ENCODE results near the gene SLC17A9. TPM values are rescaled to one million over a fixed set of nuclear protein-coding genes. Genes with fewer than 3 reads are reported as not detected.
"Not testable (repeated sequence)": the region's sequence is repeated elsewhere in the genome, so short reads cannot be mapped to it uniquely, and the experiment has no call there.

SLC17A9 gene
- total RNA-seq, 1 experiment from 2014 or later = 16.6 TPM

DNA sequence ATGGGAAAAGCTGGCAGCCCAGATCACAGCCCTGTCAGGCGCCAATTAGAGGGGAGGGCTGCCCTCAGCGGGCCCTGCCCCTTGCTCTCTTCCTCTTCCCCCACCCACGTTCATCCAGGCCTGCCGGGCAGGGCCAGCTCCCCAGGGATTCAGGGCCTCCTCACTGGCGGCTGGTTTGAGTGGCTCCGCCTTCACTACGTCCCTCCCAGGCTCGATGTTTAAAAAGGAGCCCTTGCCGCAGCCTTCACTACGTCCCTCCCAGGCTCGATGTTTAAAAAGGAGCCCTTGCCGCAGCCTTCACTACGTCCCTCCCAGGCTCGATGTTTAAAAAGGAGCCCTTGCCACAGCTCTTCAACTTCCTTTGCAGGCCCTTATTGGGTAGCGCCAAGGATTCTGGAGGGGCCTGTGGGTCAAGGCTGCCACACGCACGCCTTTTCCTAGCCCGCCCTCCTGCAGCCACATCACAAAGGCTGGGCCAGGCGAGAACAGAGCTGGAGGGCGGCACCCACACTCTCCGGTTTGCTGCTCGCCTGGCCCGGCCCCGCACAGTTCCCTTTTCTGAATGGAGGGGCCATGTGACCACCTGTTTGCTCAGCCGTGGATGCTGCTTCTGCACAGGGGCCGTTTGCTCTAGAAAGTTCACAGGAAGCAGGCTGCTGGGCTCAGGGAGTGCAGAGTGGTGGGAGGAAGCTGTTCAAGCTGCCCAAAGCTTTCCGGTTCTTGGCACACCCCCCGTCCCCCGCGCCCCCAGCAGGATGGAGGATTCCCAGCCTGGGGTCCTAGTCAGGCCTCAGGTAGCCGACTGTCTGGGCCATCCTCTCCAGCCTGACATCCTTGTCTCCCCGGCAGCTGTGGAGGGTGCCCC lies 1.6 kb downstream of the SLC17A9 start:
- peak; percentile 67 for DNase-seq (ENCODE audit: extremely low read depth, low read depth)

DNA sequence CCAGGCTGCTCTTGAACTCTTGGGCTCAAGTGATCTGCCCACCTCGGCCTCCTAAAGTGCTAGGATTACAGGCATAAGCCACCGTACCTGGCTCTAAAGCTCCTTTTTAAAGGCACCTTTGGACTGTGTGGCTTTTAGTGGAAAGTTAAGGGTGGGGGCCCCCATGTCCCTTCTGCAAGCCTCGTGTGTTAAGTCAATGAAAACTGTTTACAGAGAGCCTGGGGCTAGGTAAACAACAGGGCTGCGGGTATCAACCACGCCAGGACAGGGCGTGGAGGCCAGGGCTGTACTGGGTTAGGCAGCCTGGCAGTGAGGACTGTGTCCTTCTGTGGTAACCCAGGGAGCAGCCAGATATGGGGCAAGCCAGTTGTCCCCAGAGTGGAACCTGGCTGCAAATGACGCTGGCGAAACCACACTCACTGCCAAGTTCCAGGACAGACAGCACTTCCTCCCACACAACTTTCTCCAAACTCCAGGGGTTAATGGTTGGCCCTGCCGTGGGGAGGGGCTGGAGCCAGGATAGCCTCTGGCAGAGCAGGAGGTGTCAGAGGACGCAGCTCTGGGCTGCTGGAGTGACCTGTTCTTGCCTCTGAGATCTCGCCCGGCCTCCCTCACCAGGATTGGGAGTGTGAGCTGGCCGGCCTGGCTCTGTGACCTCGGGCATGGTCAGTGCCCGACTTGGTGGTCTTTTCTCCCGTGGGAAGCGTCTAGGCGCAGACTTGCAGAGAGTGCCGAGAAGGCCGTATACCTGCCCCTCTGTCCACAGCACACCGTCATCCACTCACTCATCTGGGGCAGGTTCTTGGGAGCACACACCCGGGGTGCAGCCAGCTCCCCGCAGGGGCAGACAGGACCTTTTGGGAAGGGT lies 3.2 kb downstream of the SLC17A9 start:
- DNase-seq (ENCODE audit: extremely low read depth, low read depth) = no peak

DNA sequence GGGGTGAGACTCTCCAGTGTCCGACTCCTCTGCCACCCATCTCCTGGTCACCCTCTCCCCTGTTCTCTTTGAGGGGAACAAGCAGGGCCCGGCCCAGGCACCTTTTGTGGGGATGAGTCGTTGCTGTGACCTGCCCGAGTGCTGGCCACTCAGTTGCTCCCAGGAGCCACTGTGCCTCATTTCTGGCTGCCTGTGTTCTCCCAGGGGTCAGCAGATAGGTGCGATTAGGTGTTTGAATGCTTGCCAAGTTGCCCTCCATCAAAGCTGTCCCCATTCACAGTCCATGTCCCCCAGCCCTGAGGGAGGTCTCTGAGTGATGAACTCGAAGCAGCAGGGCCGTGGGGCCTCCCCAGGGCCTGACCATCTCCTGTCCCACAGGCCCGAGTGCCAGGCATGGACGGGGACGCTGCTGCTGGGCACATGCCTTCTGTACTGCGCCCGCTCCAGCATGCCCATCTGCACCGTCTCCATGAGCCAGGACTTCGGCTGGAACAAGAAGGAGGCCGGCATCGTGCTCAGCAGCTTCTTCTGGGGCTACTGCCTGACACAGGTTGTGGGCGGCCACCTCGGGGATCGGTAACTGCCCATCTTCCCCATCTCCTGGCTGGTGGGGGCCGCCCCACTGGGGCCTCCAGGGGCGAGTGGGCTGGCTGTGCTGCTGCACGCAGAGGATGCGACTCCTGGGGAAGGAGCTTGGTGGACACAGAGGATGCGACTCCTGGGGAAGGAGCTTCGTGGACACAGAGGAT lies 4.1 kb downstream of the SLC17A9 start:
- no peak for DNase-seq (ENCODE audit: extremely low read depth, low read depth)

DNA sequence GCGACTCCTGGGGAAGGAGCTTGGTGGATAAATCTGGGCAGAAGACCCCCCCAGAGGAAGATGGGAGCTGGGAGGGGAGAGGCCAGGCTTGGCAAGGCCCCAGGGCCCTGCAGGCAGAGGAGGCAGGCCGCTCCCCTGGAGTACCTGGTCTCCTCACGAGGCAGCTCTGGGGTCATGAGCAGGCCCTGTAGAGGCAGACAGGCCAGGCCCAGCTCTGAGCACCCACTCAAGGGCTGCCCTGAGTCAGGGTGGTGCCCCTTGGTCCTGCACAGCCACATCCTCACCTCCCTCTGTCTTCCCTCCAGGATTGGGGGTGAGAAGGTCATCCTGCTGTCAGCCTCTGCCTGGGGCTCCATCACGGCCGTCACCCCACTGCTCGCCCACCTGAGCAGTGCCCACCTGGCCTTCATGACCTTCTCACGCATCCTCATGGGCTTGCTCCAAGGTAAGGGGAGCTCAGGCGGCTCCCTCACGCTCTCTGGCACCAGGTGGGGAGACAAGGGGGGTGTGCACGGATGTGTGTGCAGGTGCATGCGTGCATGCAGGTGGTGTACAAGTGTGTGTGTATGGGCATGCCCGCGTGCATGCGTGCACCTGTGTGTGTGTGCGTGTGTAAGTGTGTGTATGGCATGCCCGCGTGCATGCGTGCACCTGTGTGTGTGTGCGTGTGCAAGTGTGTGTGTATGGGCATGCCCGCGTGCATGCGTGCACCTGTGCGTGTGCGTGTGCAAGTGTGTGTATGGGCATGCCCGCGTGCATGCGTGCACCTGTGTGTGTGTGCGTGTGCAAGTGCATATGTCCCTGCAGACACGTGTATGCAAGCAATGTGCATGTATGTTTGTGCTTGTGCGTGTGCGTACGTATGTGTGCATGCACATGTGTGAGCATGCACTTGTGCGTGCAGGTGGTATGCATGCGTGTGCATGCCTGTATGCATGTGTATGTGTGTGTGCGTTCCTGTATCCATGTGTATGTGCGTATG lies 4.9 kb downstream of the SLC17A9 start:
- no peak for DNase-seq (ENCODE audit: extremely low read depth, low read depth)

DNA sequence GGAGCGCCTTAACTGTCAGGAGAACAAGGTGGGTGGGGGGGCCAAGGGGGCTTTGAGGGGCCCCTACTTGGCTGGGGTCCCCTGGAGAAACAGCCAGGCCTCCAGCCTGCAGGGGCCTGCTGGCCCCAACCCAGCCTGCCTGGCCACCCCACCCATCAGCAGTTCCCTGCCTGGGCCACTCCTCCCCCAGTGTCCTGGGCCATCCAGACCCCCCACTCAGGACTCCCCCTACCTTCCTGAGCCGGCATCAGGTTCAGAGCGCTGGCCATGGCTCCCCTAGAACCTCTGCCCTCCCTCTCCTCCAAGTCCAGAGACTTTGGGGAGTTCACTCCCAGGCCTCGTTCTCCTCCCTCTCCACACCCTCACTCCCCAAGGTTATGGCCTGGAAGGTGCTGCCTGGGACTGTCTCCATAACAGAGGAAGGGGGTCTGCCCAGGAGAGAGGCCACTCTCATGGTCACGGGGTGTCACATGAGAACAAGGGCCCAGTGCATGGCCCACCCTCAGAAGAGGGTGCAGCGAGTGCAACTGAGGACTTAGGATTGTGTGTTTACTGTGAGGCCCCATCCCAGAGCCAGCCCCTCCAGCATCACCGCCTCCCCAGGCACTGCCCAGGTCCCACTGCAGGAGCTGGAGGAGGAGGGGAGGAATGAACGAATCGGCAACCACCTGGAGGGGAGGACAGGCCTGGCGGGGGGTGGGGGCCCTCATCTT lies 6.0 kb downstream of the SLC17A9 start:
- DNase-seq (ENCODE audit: extremely low read depth, low read depth) = no peak

DNA sequence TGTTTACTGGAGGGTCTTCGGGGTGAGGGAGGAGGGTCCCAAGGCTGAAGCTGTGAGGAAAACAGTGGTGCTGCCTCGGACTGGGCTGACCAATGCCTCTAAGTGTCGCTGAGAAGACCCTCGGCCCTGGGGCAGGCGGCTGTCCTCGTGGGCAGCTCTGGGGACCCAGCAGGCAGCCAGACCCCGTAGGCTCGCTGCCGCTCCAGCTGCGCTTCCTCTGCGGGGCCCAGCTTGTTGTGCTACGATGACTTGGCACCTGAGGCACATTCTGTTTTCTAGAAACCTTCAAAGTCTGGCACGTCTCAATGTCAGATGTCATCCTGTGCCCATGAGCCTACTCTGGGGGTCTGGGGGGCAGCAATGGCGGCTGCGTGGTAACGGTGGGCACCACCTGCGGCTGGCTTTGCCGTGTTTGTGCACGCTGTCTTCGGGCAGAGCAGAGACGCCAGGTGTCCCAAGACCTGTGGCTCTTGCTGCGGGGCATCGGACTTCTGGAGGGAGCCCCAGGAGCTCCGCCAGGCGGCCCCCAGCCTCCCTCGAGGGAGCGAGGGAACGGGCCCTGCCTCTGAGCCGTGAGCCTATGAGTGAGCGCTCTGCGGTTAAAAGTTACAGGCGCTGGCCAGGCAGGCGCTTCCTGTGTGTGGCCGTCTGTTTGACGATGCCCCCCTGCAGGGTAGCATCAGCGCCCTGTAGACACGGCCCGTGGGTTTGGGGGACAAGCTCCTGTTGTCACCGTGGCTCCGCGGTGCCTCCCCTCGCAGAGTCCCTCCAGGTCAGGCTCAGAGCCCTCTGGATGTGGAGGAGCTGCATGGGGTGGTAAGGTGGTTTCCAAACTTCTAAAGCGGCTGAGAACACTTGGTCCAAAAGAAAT lies 6.8 kb downstream of the SLC17A9 start:
- no peak for DNase-seq (ENCODE audit: extremely low read depth, low read depth)

DNA sequence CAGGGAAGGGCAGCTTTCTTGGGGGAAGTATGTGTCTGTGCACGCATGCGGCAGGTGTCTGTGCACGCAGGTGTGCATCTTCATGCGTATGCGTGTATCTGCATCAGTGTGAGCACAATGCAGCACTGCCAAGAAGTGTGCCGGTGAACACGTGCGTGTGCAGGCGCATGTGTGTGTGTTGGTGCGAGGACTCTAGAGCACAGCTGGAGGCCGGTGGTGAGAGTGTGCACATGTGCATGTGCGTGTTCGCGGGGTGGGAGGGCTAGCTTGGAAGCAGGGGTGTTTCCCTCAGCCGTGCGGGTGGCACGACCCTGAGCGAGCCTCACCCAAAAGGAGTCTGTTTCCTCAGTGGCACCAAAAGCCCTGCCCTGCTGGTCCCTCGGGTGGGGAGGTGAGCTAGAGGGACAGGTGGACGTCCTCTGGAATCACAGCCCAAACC lies 7.5 kb downstream of the SLC17A9 start:
- DNase-seq (ENCODE audit: extremely low read depth, low read depth) = no peak

DNA sequence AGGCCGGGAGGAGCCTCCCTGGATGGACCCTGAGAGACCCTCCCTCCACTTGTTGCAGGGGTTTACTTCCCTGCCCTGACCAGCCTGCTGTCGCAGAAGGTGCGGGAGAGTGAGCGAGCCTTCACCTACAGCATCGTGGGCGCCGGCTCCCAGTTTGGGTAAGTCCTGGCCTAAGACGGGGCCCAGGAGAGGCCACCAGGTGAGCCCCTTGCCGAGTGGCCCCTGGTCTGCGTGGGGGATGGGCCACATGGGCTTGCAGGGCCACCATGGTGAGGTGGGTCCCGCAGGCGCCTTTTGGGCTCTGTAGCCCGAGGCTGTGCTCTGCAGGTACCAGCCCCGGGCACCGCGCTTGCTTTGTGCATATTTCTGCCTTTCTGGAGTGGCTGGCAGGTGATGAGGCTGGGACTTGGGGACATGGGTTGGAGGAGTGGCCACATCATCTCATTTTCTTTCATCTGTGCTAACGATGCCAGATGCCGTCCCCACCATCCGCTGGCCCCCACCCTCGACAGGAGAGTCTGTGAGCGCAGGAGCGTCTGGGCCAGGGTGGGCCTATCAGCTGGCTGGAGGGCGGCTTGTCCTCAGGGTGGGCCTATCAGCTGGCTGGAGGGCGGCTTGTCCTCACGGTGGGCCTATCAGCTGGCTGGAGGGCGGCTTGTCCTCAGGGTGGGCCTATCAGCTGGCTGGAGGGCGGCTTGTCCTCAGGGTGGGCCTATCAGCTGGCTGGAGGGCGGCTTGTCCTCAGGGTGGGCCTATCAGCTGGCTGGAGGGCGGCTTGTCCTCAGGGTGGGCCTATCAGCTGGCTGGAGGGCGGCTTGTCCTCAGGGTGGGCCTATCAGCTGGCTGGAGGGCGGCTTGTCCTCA lies 8.2 kb downstream of the SLC17A9 start:
- DNase-seq (ENCODE audit: extremely low read depth, low read depth) = not testable (repeated sequence)

DNA sequence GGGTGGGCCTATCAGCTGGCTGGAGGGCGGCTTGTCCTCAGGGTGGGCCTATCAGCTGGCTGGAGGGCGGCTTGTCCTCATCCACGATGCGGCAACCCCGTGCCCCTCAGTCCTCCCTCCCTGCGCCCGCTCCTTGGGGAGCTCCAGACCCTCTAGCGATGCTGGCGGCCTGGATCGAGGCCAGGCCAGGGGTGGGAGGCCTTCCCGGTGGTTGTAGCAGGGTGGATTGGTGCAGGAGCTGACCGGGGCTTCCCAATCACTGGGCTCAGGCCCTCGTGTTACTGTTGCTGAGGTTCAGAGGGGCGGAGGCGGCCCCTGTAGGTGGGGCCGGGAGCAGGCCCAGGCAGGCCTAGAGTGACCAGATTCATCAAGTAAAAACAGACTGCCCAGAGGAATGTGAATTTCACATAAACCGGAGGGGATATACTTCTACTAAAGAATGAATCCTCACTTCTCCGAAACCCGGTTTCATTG lies 8.8 kb downstream of the SLC17A9 start:
- DNase-seq (ENCODE audit: extremely low read depth, low read depth) = no peak

DNA sequence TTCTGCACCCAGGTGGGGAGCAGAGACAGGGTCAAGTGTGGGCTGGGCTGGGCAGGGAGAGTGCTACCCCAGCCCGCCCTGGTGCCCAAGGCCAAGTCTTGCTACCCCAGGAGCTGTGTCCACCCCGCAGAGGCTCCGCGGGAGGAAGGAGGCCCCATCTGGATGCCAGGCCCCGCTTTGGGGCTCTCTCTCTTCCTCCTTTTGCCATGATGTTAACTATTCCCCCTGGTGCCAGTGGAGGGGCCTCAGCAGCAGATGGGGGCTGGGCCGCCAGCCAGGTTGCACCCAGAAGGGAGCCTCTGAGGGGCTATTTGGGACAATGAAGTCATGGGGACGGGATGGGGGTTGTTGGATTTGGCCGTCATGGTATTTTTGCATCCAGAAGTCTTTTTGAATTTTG lies 9.3 kb downstream of the SLC17A9 start:
- no peak for DNase-seq (ENCODE audit: extremely low read depth, low read depth)

DNA sequence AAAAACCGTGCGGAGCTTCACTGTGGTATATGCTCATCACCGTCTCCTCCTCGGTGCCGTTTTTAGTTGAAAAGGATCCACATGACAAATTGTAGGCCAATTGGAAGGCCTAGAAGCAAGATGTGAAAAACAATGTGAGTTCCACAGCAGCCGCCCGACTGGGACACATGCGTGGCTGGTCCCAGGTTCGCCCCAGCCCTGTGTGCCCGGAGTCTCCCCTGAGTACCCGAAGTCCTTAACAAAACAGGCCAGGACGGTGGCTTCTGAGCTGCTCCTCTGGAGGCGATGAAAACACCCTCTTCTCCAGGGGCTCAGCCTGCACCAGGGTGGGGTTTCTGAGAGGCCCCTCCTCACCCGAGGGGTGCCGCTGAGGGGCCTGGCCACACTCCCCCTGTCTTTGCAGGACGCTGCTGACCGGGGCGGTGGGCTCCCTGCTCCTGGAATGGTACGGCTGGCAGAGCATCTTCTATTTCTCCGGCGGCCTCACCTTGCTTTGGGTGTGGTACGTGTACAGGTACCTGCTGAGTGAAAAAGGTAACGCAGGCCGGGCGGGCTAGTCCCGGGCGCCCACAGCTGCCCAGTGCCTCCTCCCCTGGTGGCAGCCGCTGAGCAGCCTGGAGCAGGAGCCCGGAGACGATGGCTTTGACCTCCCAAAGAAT lies 9.8 kb downstream of the SLC17A9 start:
- no peak for DNase-seq (ENCODE audit: extremely low read depth, low read depth)

DNA sequence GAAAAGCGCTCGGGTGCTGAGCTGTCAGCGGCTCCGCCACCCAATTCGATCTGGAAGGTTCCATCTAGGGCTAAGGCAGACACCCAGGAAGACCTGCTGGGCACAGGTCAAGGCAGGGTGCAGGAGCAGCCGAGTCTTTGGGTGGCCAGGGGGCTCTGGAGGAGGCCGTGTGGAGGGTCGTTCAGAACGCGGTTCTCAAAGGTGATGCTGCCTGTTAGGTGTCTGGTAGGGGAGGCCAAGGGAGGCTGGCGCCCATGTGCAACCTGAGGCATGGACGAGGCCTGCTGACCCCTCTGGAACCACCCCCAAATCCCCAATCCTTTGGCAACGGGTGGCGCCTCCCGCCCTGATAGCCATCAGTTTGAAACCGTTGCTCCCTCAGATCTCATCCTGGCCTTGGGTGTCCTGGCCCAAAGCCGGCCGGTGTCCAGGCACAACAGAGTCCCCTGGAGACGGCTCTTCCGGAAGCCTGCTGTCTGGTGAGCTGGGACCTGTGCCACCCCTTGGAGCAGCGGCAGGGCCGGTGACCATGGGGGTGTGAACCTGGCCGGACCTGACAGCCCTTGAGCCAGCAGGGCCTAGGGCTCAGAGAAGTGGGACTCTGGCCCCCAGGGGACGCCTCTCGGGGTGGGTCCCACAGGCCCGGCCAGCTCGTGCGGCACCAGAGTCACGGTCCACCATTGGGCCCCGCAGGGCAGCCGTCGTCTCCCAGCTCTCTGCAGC lies 10.5 kb downstream of the SLC17A9 start:
- no peak for DNase-seq (ENCODE audit: extremely low read depth, low read depth)

DNA sequence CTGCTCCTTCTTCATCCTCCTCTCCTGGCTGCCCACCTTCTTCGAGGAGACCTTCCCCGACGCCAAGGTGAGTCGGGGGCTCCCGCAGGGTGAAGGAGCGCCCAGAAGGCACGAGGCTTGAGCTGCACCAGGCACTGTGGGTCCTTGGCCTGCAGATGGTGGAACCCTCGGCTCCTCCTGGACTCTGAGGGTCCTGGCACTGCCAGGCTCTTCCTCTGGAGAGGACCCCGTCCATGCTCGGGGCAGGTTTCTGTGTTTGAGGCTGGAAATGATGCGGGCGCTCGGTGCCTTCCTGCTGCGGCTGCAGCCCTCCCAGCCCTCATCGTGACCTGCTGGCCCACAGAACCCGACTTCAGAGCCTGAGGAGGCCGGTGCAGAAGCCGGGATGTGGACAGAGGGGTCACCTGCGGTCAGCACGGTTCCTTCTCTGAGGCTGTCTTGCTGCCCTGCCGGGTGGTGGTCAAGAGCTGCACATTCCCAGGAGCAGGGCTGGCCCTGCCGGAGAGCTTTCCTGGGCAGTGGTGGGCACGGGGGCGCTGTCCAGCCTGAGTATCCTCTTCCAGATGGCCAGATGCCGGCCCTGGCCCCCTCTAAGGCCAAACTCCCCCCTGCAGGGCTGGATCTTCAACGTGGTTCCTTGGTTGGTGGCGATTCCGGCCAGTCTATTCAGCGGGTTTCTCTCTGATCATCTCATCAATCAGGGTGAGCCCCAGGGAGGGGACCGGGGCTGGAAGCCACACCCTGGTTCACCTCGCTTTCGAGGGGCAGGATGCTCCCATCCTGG lies 11.3 kb downstream of the SLC17A9 start:
- no peak for DNase-seq (ENCODE audit: extremely low read depth, low read depth)

DNA sequence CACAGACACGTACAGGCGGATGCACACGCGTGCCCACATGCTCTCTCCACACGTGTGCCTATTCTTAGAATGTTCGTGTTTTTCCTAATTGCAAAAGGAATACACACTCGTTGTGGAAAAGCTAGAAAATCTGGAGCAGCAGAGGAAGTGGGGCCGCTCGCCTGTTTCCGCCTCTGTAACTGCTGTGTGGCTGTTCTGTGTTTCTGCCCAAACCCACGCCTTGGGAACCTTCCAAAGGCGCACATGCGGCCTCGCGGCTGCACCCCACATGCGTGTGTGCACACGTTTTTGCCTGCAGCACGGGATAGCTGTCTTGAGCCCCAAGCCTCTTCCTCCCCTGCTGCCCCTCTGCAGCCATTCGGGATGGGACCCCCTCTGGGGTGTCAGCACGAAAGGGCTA lies 12.2 kb downstream of the SLC17A9 start:
- no peak for DNase-seq (ENCODE audit: extremely low read depth, low read depth)

DNA sequence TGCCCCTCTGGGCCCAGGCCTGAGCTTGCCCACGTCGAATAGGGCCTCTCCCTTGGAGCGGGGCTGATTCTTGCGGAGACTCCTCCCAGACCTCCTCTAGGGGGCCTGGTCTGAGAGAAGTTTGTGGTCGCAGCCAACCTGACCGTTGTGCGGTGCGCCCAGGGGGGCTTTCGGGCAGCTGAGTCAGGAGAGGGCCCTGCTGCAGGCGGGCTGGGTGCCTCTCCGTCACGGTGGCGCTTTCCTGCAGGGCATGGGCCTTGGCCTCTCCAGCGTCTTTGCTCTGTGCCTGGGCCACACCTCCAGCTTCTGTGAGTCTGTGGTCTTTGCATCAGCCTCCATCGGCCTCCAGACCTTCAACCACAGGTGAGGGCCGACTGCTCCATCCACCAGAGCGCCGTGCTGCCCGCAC lies 12.9 kb downstream of the SLC17A9 start:
- DNase-seq (ENCODE audit: extremely low read depth, low read depth) = no peak
